Measurements from ENCODE around the gene SLC5A10. TPM values are rescaled to one million over a fixed set of nuclear protein-coding genes. Genes with fewer than 3 reads are reported as not detected.

SLC5A10 gene
- total RNA-seq, 1 experiment from 2014 or later, result not detected

DNA sequence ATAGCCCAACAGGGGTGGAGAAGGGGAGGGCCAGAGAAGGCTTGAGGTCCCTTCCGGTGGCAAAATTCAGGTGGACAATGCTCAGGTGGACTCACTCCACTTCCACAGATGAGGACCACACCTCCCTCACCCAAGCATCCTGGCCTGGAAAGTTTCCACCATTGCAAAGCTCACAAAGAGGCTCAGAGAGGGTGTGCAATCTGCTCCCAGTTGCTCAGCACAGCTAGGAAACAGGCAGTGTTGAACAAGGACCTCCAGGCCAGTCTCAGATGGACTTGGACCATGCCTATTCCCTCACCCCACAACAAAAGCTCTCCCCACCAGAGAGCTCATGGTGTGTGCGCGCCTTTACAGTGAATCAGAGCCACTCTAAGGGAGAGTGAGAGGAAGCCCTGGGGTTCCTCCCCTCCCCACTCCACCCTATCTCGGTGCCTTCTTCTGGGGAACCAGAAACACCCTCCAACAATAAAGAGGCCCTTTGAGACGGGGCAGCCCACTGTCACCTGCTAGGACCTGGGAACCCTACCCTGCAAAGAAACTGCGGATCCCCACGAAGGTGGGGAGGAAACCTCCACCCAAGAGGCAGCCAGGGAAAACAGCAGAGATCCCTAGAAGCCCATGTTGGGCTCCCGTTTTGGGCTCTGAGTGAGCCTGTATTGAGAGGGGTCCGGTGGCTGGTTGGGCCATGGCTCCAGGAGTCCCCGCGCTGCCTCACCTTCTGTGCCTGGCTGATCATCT lies 51.0 kb downstream of the SLC5A10 start:
- no peak for DNase-seq (ENCODE audit: low read depth)

GRCh38 chr17:19003543-19004420 lies 51.8 kb downstream of the SLC5A10 start:
- no peak for DNase-seq (ENCODE audit: low read depth)

DNA sequence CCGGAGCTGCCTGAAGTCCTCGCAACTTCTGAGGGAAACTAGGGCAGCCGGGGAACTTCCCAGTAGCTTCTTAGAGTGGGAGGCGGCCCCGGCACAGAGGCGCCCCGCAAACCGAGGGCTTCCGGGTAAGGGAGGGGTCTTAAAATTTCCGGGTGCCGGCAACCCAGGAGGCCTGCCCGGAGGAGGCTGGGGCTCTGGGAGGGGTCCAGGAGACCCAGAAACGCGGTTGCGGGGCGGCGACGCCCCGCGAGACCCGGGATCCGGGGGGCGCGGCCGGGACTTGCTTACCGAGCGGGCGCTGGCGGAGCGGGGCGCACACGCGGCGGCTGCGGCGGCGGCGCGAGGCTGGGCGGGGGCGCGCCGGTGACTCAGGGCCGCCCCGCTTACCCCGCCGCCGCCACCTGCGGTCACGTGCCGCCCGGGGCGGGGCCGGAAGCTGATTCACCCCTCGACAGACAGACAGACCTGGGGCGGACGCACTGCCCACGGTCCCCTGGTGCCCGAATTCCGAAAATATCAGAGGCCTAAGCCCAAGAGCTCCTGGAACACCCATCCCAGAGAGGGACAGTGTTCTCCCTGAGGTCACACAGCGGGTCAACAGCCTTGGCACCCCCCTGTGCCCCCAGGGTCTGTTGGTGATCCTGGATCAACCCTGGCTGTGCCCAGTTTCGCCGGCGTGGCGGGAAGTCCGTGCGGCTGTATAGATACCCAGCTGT lies 52.6 kb downstream of the SLC5A10 start, which contains the start of gene FAM83G:
Gene FAM83G, minus strand, starts transcription at position 344 of the 716 bp plus-strand sequence. CDS start 723 bp downstream, outside the sequence.
- DNase-seq (ENCODE audit: low read depth), result peak; percentile 76

- no peak for DNase-seq (ENCODE audit: low read depth)
These were observed 53.3 kb downstream of the SLC5A10 start for GRCh38 chr17:19005137-19005773.

DNA sequence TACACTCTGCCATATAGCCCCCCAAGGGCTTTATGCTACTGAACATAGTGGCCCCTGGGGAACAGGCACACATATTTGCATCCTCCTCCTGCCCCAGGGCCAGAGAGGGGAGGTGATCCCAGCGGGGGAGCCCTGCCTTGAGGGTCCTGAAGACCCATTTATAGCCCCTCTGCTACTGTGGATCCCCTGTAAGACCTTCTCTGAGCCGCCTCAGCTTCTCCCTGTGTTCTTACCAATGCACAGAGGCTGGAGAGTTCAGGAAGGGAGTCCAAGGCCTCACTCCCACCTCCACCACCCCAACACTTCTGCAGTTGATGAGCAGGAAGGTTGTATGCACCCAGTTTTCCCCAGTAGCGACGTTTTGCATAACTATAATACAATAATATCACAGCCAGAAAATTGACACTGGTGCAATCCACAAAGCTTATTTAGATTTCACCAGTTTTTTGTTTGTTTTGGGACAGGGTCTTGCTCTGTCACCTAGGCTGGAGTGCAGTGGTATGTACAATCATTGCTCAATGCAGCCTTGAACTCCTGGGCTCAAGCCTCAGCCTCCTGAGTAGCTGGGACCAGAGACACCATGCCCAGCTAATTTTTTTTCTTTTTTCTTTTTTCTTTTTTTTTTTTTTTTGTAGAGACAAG lies 53.9 kb downstream of the SLC5A10 start:
- no peak for DNase-seq (ENCODE audit: low read depth)

GRCh38 chr17:19006698-19007097 lies 54.7 kb downstream of the SLC5A10 start:
- no peak for DNase-seq (ENCODE audit: low read depth)

DNA sequence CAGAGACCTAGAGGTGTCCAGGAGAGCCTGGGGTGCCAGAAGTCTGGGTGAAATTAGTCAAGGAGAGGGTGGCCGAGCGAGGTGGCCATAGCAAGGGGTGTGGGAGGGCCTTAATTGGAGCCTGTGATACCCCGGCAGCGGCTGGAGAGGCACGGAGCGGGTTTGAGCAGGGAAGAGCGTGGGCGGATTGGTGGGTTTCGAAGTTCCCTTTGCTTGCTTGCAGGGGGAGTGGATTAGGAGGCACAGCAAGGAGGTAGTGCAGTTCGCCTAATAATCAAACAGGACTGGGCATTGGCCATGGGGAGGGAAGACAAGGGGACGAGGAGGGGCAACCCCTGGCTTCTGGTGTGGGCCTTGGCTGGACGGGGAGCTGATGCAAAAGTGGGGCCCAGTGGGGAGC lies 58.0 kb downstream of the SLC5A10 start:
- DNase-seq (ENCODE audit: low read depth), result no peak

DNA sequence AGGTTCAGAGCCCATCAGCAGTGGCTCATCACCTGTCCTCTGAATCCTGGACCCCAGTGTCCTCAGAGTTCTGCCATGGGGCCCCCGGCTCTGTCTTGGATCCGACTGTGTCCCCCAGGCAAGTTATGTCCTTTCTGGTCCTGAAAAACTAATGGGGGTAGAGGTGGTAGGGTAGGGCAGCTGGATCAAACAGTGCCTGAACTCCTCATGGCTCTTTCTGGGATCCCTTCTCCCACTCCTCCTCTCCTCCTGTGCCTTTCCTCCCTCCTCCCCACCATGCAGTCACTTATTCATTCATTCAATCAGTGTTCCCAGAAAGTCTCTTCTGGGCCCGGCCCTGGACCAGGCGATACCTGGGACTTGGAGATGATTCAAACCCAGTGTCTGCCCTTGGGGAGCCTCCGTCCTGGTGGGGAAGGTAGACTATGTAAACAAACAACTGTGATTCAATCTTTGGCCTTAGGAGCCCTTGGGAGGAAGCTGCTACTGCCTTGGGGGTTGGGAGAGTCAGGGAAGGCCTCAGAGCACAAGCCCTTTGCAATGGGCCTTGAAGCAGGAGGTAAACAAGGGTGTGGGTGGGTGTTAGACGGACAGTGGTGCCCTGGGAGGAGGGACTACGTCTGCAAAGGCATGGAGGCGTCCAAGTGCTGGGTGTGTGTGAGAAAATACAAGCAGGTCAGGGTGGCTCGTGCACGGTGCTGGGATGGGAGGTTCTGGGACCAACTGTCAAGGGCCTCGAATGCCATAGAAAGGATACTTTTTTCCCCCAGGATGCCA lies 59.0 kb downstream of the SLC5A10 start:
- DNase-seq (ENCODE audit: low read depth), result peak; percentile 8

DNA sequence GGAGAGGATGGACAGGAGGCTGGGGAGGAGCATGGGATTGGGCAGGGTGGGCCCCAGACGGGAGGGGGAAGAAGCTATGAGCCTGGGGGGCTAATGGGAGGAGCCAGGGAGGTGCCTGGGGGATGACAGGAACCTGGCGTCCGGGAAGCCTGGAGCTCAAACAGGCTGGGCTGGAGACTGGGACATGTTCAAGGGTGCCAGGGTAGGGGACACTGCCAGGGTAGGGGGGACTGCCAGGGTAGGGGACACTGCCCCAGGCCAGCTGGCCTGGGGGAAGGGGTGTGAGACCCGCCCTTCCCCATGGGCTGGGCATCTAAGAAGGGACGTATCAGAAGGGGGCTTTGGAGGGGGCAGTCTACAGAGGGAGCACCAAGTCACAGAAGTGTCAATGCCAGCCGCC lies 59.6 kb downstream of the SLC5A10 start:
- DNase-seq (ENCODE audit: low read depth), result no peak

DNA sequence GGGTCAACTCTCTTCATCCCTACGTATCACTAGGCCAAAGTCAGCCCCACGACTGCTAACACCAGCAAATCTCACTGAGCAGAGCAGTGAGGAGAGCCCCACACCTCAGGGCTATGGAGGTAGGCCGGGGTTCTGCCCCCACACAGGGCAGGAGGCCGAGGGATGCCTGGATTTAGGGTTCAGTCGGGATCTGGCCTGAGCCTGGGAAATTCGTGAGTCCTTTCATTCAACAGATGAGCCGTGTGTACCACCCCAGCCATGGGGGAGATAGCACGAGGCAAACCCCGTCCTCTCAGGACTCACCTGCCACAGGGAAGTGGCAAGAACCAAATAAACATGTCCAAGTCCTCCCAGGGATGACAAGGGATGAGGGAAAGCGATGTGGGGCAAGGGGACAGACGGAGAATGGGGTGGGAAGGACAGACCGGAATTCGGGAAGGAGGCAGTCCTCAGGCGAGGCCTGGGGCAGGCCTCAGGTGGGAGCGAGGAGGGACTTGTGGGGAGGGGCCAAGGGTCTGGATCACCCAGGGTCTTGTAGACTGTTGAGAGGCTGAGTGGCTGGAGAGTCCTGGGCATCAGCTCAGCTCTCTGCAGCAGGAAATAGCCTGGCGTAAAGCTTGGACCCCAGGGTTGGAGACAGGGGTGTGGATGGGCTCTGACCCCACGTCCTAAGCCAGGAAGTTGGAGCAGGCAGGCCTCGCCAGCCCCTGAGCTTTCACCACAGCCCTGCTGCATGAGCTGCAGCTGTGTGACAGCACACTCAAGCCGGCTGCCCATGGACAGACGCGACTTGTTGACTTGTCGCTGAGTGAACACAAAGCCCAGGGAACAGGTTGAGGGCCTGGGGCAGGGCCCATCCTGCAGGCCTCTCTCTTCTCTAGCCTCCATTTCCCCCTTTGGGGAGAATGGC lies 60.5 kb downstream of the SLC5A10 start:
- no peak for DNase-seq (ENCODE audit: low read depth)

DNA sequence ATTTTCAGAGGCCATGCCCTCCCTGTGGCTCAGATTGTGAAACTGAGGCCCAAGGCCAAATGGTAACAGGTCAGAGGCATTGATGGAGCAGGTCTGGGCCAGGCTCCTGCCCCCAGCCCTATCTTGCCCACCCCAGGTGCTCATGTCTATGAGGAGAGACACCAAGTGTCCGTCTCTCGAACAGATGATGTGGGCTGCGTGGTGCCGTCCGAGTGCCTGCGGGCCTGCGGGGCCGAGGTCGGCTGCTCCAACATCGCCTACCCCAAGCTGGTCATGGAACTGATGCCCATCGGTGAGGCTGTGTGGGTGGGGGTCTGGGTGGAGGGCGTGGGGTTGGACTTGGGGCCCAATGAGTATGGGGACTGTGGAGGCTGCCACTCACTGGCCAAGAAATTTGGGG lies 61.3 kb downstream of the SLC5A10 start:
- DNase-seq (ENCODE audit: low read depth), result no peak

- DNase-seq (ENCODE audit: low read depth), result no peak
These were observed 62.1 kb downstream of the SLC5A10 start for GRCh38 chr17:19013806-19014627.

GRCh38 chr17:19014628-19015215 lies 62.8 kb downstream of the SLC5A10 start:
- no peak for DNase-seq (ENCODE audit: low read depth)

GRCh38 chr17:19015428-19015827 lies 63.5 kb downstream of the SLC5A10 start:
- DNase-seq (ENCODE audit: low read depth), result no peak

- DNase-seq (ENCODE audit: low read depth), result no peak
These were observed 64.3 kb downstream of the SLC5A10 start for GRCh38 chr17:19016297-19016696.

DNA sequence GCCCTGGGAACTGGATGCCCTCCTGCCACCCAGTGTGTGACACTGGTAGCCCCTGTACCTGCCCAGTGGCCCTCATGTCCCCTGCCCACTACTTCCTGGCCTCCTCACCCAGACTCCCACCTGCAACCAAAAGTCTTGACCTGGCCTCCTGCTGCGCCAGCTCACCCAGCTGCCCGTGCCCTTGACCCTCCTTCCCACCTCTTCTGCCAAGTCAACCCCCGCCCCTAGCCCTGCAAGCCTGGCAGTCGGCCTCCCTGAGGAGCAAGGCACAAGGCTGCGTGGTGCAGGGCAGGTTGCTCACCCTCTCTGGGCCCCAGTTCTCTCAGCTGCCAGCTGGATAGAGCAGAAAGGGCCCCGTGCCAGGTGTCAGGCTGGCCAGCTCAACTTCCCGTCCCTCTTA lies 64.9 kb downstream of the SLC5A10 start:
- no peak for DNase-seq (ENCODE audit: low read depth)

DNA sequence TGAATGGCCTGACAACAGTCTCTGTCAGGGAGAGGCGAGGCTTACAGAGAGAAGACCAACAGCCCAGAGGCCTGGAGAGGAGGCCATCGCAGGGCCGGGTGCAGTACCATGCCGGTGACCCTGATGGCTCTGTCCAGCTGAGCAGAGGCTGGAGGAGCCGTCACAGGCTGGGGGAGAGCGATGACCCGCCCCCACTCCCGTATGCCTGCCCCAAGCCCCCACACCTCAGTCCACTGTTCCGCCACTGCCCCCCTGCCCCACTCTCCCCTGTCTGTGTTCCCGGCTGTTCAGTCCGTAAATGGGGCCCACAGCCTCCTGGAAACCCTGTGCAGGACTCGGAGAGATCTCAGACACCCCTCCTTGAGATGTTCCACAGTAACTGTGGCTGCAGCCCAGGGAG lies 65.4 kb downstream of the SLC5A10 start:
- DNase-seq (ENCODE audit: low read depth), result no peak
